Measurements from ENCODE around the gene PRR16. TPM values are rescaled to one million over a fixed set of nuclear protein-coding genes. Genes with fewer than 3 reads are reported as not detected.

The PRR16 gene
- total RNA-seq, 2 donors from 2014 or later: 3.5 to 13.4 TPM

DNA sequence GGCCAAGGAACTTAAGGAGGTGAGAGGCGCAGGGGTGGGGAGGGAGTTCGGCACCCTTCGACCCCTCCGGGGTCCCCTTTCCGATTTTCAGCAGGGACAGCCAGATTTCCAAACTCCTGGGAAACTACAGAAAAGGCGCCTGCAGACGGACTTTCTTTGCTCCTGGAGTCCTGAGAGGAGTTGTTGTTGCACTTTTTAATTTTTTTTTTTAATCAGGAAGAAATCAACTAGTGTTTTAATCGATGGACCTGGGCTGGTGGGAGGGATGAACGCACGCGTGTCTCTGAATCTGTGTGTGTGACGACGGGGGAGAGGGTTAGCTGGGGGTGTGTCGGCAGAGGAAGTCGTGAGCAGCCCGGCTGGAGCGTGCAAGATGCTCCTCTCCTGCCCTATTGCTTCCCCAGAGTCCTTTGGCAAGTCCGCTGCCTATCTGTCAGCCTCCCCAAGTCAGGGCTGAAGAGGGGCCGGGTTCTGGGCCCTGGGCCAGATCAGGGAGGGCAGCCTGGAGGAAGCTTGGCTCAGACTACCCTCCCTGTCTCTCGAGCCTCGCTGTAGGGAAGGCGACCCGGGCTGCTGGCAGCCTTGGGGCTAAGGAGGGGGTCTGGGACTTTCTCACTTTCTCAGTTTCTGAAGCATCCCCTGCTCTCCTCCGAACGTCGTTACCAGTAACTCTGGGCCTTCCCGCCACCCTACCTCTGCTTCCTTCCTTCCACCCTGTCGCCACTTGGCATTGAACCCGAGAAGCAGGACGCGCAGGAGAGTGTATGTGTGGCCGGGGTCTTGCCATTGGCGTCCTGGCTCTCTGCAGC, 731 bp downstream of the PRR16 start:
- WGBS: 1% methylated on average over 33 of the region's 33 CpGs
- peak; percentile 31 for DNase-seq (ENCODE audit: low spot score)
- intact Hi-C loops (cut with DNase I): loop anchor here (10.0 kb wide), 1 partner anchor 410 kb away; no protein-coding TSS in a partner anchor

DNA sequence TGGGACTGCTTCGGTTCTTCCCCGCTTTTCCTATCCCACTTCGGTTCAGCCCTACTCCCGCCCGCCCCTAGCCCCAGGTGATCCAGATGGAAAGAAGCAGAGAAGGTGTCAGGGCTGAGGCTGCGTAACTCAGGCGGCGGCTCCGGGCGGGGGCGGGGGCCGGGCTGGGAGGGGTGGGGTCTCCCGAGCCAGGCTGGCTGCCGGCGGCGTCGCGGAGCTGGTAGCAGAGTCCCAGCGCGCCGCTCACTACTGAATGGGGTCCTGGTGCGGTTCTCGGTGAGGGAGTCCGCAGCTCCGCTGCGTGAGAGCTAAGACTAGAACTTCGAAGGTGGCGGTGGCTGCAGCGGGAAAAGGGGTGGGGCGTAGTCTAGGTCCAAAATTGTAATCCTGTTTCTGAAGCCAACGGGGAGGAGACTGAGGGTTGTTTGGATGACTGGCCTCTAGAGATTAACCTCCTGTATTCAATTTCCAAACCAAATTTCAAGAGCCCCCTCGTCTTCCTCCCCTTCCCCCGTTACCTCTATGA, 1.4 kb downstream of the PRR16 start:
- no peaks in the 10 kb centered on the region for H3K36me3 ChIP-seq
- TF ChIP-seq, protein P1, sequence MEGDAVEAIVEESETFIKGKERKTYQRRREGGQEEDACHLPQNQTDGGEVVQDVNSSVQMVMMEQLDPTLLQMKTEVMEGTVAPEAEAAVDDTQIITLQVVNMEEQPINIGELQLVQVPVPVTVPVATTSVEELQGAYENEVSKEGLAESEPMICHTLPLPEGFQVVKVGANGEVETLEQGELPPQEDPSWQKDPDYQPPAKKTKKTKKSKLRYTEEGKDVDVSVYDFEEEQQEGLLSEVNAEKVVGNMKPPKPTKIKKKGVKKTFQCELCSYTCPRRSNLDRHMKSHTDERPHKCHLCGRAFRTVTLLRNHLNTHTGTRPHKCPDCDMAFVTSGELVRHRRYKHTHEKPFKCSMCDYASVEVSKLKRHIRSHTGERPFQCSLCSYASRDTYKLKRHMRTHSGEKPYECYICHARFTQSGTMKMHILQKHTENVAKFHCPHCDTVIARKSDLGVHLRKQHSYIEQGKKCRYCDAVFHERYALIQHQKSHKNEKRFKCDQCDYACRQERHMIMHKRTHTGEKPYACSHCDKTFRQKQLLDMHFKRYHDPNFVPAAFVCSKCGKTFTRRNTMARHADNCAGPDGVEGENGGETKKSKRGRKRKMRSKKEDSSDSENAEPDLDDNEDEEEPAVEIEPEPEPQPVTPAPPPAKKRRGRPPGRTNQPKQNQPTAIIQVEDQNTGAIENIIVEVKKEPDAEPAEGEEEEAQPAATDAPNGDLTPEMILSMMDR (IDR thresholded peaks at IDR 0.05): no peak
- TF ChIP-seq POLR2A (IDR thresholded peaks at IDR 0.05) (no peak), POLR2AphosphoS5 (IDR thresholded peaks at IDR 0.05) (no peak)
- H3K27me3 ChIP-seq (replicated peaks; ENCODE audit: insufficient read depth): no peaks in the 10 kb centered on the region
- peak overlapping the region; percentile 22 to 75 for H3K27ac ChIP-seq
- no peaks in the 10 kb centered on the region for H3K9me3 ChIP-seq
- no peaks in the 10 kb centered on the region for H3K4me1 ChIP-seq (replicated peaks)
- WGBS: 2% methylated on average over 33 of the region's 33 CpGs
- peak; percentile 51 for DNase-seq (ENCODE audit: low spot score)
- intact Hi-C loops (cut with DNase I): loop anchor here (10.0 kb wide), 1 partner anchor 411 kb away; no protein-coding TSS in a partner anchor
- peak overlapping the region; percentile 40 to 53 for H3K4me3 ChIP-seq

More for the DNA sequence above, 731 bp downstream of the PRR16 start:
- Histone ChIP-seq H3K36me3 (no peaks in the 10 kb centered on the region), H3K4me1 (replicated peaks) (no peaks in the 10 kb centered on the region), H3K9me3 (no peaks in the 10 kb centered on the region), H3K27ac (peak overlapping the region; percentile 22 to 75), H3K4me3 (peak overlapping the region; percentile 40 to 53), H3K27me3 (replicated peaks; ENCODE audit: insufficient read depth) (no peaks in the 10 kb centered on the region)
- no peak for TF ChIP-seq POLR2AphosphoS5 (IDR thresholded peaks at IDR 0.05)
- TF ChIP-seq POLR2A (IDR thresholded peaks at IDR 0.05): no peak

DNA sequence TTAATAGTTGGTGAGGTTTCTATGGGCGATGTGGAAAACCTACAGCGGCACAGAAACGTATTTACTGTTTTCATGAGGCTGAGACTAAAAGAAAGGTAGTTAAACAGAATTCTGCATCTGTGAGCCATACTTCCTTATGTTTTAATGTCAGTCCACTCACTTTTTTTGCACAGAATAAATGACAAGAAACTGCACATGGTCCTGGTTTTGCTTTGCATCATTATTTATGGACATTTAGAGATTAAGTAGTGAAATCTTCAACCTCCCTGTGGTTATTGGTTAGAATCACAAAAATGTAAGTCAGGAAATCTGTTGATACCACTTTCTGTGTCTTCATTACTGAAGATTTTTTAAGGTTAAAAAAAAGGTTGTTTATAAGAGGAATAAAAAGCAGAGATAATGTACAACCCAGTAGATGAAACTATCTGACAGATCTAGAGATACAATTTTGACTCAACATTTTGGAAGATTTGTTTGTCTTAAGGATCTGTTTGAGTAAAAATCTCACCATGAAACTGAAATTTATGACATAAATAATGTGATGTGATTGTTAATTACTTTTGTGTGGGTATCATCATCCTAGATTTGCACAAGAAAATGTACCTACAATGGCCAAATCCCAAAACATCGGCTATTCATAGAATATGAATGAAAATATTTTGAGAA, 2.4 kb downstream of the PRR16 start:
- intact Hi-C loops (cut with DNase I): loop anchor here (10.0 kb wide), 1 partner anchor 412 kb away; no protein-coding TSS in a partner anchor
- no peak for DNase-seq (ENCODE audit: low spot score)
- H3K4me1 ChIP-seq (replicated peaks): no peaks in the 10 kb centered on the region
- H3K9me3 ChIP-seq: no peaks in the 10 kb centered on the region
- no peaks in the 10 kb centered on the region for H3K27me3 ChIP-seq (replicated peaks; ENCODE audit: insufficient read depth)
- no peak overlapping the region for H3K27ac ChIP-seq
- H3K4me3 ChIP-seq: no peak overlapping the region
- TF ChIP-seq, protein P1 (IDR thresholded peaks at IDR 0.05): no peak
- TF ChIP-seq POLR2AphosphoS5 (IDR thresholded peaks at IDR 0.05): no peak
- TF ChIP-seq POLR2A (IDR thresholded peaks at IDR 0.05): no peak
- H3K36me3 ChIP-seq: no peaks in the 10 kb centered on the region
- WGBS: 76% methylated on average over 4 of the region's 4 CpGs

DNA sequence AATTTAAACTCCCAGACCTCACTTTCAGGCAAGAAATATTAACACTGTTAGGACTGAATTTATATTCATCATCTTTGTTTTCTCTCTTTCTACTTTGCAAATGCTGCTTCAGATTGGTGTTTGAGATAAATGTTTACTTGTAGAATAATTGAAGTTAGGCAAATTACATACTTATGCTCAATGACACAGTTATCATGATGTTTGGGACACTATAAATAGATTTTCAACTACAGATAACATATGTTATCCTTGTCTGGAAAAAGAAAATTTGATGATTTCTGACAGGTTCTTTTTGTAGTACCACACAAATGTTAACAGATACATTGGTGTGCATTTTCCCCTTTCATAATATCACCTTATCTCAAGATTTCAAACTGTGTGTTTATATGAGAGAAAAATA, 7.9 kb downstream of the PRR16 start:
- TF ChIP-seq, protein P1 (IDR thresholded peaks at IDR 0.05): no peak
- no peak for TF ChIP-seq POLR2AphosphoS5 (IDR thresholded peaks at IDR 0.05)
- TF ChIP-seq POLR2A (IDR thresholded peaks at IDR 0.05): no peak
- Histone ChIP-seq H3K27me3 (replicated peaks; ENCODE audit: insufficient read depth) (no peaks in the 10 kb centered on the region), H3K4me3 (no peak overlapping the region), H3K36me3 (no peaks in the 10 kb centered on the region), H3K4me1 (replicated peaks) (no peaks in the 10 kb centered on the region), H3K9me3 (no peaks in the 10 kb centered on the region), H3K27ac (no peak overlapping the region)
- intact Hi-C loops (cut with DNase I): no loop called here
- DNase-seq (ENCODE audit: low spot score): no peak

DNA sequence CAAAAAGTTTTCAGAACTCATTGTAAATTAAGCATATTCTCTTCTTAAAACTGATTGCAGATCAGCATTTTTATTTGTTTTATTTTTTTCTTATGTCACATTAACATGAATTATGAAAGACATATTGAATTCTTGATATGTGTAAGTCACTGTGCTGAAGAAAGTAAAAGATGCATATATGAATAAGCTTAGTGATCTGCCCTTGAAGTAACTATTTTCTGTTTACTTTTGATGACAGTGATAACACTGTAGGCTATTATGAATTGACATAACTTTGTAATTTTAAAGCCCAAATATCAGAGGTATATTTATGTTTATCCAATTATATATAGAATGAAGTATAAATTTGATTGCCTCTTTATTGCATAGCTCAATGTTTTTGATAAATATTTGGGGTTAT, 8.8 kb downstream of the PRR16 start:
- no peaks in the 10 kb centered on the region for H3K27me3 ChIP-seq (replicated peaks; ENCODE audit: insufficient read depth)
- no peaks in the 10 kb centered on the region for H3K4me1 ChIP-seq (replicated peaks)
- TF ChIP-seq, protein P1 (IDR thresholded peaks at IDR 0.05): no peak
- TF ChIP-seq POLR2AphosphoS5 (IDR thresholded peaks at IDR 0.05): no peak
- no peak for TF ChIP-seq POLR2A (IDR thresholded peaks at IDR 0.05)
- H3K4me3 ChIP-seq: no peak overlapping the region
- H3K36me3 ChIP-seq: no peaks in the 10 kb centered on the region
- no peak for DNase-seq (ENCODE audit: low spot score)
- intact Hi-C loops (cut with DNase I): no loop called here
- H3K9me3 ChIP-seq: no peaks in the 10 kb centered on the region
- H3K27ac ChIP-seq: no peak overlapping the region
